Islet precursor cell (in vitro differentiated cells): Measurements from ENCODE around the gene MXRA8.
"Not testable (repeated sequence)": the region's sequence is repeated elsewhere in the genome, so short reads cannot be mapped to it uniquely, and the experiment has no call there.

ENCODE experiments used
- DNase-seq: peaks from one replicate; pipeline ENCODE4 v3.0.0-alpha.2; 2018

Gene MXRA8, protein sequence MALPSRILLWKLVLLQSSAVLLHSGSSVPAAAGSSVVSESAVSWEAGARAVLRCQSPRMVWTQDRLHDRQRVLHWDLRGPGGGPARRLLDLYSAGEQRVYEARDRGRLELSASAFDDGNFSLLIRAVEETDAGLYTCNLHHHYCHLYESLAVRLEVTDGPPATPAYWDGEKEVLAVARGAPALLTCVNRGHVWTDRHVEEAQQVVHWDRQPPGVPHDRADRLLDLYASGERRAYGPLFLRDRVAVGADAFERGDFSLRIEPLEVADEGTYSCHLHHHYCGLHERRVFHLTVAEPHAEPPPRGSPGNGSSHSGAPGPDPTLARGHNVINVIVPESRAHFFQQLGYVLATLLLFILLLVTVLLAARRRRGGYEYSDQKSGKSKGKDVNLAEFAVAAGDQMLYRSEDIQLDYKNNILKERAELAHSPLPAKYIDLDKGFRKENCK

GRCh38 chr1:1358433-1359271, at the start of gene MXRA8:
MXRA8 (minus strand) TSS chr1:1358555; CDS start chr1:1358504, 51 bp downstream.
- DNase-seq = peak; percentile 93

DNA sequence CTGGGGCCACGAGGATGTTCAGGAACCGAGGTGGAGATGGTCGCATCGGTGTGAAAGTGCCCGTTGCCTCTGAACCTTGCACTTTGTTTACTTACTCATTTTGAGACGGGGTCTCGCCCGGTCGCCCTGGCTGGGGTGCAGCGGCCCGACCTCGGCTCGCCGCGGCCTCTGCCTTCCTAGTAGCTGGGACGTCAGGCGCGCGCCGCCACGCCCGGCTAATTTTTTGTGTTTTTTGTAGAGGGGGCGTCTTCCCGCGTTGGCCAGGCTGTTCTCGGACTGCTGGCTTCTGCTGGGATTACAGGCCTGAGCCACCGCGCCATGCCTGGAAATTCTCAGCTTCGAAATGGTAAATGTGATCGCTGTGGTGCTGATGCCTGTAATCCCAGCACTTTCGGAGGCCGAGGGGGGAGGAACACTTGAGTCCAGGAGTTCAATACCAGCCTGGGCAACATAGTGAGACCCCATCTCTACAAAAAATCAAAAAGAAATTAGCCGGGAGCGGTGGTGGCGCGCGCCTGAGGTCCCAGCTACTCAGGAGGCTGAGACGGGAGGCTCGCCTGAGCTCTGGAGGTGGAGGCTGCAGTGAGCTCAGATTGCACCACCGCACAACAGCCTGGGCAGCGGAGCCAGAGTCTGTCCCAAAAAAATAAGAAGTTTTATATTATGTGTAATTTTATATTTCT, 49.4 kb upstream of the MXRA8 start:
- DNase-seq = no peak

GRCh38 chr1:1406821-1407635, 48.7 kb upstream of the MXRA8 start, which contains the start of gene MRPL20:
MRPL20 (minus strand) TSS chr1:1407293; CDS start chr1:1407217, 76 bp downstream.
- peak; percentile 96 for DNase-seq

DNA sequence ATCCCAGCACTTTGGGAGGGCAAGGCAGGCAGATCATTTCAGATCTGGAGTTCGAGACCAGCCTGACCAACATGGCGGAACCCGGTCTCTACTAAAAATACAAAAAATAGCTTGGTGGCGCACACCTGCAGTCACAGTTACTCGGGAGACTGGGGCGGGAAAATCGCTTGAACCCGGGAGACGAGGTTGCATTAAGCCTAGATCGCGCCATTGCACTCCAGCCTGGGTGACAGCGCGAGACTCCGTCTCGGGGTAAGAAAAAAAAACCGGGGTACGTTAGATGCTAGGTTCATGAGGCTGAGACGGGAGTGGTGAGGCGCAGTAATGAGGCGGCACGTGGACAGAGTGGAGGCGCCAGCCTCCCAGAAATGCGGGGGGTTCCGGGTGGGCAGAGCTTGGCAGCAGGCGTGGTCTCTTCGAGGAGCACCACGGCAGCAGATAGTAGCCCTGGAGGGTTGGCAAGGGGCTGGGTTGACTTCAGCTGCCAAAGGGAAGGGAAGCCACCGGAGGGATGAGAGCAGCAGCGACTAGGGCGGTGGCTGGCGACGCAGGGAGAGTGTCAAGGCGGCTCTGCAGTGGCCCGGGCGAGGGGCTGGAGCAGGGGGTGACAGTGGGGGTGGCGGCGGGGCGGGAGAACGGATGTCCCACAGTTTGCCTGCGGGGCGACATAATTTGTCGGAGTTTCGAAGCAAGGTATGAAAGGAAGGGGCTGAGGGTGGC, 47.9 kb upstream of the MXRA8 start:
- no peak for DNase-seq

DNA sequence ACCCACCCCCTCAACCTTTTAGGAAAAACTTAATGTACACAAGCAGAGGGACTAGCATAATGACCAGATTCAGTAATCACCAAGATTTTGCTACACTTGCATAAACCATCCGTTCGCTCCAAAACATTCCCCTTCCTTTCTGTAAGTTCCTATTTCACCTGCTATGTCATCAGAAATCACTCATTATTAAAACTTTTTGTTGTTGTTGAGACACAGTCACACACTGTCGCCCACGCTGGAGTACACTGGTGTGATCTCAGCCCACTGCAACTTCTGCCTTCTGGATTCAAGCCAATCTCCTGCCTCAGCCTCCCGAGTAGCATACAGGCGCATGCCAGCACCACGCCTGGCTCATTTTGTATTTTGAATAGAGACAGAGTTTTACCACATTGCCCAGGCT, 45.3 kb upstream of the MXRA8 start:
- DNase-seq = no peak

GRCh38 chr1:1402901-1403392, 44.6 kb upstream of the MXRA8 start:
- DNase-seq = not testable (repeated sequence)

- peak; percentile 77 for DNase-seq
Observed at GRCh38 chr1:1402072-1402900, 43.9 kb upstream of the MXRA8 start.

DNA sequence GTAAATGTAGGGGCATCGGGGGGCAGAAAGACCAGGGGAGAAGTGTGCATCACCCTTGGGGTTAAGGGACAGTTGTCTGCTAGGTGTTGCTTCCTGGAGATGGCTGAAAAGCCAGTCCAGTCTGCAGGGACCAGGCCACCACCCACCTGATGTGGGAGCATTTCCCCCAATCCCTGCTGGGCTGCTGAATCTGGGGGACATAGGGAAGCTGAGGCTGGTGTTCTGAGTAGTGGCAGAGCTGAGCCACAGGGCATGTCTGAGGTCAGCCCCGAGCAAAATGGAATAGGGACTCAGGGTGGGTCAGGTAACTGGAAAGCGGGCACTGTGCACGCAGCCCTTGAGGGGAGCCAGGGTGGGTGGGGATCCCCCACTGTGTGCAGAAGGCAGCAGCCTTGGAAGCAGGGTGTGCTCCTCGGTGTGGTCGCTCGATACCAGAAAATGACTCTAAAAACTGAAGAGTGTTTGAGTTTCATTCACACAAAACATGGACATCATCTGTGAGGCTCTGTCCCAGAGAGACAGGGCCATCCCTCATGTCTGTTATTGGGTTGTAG, 43.2 kb upstream of the MXRA8 start:
- DNase-seq = no peak

DNA sequence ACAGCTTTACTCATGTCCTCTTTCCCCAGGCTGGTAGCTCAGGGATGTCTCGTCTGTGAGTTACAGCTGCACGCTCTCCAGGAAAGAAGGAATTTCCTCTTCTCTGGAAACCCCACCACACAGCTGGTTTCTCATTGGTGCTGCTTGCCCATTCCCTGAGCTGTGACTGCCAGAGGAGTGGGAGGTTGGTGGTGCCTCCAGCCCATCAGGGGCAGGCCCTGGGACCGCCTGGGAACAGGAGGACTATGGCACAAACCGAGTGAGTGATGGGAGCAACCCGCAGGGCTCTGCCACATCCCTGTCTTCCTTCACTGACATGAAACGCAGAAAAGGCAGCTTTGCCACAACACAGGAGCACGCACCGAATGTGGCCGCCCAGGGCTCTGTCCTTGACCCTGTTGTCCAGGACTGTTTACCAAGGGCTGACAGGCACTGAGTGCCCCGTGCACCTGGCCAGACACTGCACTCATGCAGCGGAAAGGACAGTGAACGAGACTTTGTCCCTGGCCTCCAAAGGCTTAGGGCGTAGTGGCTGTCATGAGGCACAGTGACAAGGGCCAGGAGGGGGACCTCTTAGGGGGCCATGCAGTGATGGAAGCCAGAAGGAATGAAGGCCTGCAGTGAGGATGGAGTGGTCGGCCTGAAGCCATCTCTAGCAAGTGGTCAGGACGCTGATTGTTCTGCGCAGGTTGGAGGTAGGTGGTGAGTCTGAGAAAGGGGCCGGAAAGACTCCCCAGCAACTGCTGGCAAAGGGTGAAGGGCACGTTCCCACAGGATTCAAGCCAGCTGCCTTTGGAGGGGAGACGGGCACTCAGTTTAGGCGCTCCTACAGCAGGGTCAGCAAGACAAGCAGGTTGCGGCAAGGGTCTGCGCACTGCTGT, 42.5 kb upstream of the MXRA8 start:
- DNase-seq = no peak

DNA sequence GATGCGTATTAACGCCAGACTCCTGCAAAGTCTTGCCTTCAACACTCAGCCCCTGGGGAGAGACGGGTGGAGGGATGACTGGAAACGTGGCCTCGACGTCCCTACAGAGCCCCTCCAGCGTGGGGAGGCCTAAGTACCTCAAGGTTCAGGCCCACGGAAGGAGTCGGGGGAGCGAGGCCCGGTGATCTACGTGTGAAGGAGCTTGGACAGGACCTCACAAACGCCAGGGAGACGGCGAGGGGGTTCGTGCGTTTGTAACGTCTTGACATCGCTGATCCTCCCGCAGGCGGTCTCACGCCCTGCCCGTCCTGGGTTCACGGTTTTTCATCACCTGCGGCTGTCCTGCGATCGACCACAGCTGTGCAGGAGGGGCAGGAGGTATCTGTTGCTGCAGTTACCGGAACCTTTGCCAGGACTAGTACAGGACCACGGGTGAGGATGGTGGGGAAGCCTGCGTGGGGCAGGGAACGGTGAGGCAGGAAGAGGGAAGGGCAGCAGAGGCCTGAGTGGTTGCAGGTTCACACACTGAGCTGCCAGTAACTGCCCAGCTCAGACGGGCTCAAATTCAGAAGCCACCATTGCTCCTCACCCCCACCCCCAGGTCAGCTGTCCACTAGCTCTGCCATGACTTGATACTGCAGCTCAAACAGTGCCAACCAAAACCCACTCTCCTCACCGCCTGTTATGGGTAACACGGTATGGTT, 41.7 kb upstream of the MXRA8 start:
- no peak for DNase-seq

DNA sequence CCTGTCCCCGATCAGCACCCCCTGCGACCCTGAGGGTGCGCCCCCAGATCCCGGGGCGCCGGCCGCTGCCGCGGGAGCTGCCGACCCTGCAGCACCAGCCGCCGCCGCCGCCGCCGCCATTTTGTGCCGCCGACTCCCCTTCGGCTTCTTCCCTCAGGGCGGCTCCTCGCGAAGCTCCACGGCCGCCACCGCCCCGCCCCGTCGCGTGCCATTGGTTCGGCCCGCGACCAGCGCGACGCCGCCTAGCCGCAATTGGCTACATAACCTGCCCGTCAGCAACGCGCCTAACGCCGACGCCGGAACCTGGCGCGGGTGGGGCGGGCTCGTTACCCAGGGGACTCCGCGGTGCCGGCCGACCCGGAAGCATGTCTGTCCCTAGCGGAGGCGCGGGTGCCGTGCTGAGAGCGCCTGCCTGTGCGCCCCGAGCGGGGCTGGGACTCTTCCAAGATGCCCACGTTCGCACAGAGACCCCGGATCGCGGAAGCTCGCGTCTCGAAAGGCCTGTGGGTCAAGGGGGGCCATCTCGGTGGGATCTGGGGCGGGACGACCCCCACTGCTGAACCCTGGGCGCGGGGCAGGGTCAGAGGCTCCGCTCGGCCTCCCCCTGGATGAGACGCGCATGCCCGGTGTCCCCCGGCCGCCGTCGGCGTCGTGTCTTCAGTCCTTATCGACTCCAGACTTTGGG, 41.0 kb upstream of the MXRA8 start, which contains the start of gene CCNL2:
Gene CCNL2, minus strand, starts transcription at position 149 of the 685 bp plus-strand sequence. Its CDS starts 29 bp downstream, at position 120.
- DNase-seq = peak; percentile 99

DNA sequence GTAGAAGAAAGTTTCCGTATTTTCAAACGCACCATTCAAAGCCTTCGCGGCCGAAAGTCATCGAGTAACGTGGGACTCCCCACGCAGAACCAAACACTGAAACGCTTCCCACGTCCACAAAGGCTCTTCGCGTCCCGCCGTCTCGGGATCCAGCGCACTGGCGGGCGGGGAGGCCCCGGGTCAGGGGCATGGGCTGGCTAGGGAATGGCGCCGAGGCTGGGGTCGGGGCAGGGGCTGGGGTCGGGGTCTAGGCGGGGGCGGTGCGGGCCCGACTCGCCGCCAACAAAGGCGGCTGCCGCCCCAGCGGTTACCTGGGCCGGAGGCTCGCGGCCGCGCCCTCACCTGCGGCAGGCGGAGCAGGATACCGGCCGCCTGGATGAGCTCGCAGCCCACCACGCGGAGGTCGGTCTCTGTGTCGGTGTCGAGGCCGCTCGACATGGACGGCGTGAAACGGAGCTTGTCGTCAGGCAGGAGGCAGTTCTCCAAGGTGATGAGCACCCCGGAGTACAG, 40.4 kb upstream of the MXRA8 start:
- DNase-seq = no peak

DNA sequence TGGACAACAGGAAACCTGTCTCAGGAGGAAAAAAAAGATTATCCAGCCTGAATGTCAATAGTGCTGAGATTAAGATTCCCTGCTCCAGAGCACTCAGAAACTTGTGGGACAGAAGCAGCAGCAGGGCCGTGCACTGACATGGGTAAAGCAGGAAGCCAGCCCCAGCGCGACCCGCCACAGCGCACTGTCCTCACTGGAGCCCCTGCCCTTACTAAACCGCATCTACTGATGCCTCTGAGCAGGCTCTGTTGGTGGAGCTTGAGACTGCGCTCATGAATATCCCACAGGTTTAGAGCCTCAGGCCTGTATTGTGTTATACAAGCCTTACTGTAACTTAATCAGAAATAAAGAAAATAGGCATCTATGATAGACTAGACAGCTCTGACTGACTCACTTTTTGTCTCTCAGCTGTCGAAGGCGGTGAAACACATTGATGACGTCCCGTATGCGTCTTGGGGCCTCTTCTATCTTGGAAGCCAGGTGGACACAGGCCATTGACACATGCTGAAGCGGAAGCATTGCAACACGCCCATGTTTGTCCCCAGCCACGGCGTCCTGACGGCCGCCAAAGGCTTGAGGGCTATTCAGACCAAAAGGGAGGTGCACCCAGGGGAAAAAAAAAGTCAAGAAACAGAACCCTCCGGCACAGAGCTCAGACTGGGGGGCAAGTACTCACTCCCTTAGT, 39.6 kb upstream of the MXRA8 start:
- no peak for DNase-seq

- no peak for DNase-seq
Observed at GRCh38 chr1:1395166-1395565, 36.8 kb upstream of the MXRA8 start.

DNA sequence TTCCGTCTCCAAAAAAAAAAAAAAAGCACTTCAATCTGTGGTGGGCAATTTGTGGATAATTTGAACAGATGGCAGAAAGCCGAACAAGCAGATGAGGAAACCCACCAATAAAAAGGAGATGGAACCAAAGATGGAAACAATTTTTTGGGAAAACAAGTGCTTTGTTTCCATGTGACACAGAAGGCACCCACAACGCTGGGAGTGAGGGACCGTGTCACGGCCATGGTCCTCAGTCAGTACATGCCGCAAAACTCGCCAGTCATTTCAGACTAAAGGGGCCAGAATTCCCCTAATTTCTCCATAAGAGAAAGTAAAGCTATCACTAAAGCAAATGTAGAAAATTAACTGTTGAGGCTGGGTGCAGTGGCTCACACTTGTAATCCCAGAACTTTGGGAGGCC, 35.8 kb upstream of the MXRA8 start:
- DNase-seq = no peak

GRCh38 chr1:1393428-1393827, 35.1 kb upstream of the MXRA8 start:
- DNase-seq = no peak

- no peak for DNase-seq
Observed at GRCh38 chr1:1393014-1393413, 34.7 kb upstream of the MXRA8 start.
